ENCODE data around the gene DEPDC5.
"Not testable (repeated sequence)": the region's sequence is repeated elsewhere in the genome, so short reads cannot be mapped to it uniquely, and the experiment has no call there.

Gene DEPDC5
- 13.2 to 19.5 reads per million in 2 experiments for total RNA-seq

DNA sequence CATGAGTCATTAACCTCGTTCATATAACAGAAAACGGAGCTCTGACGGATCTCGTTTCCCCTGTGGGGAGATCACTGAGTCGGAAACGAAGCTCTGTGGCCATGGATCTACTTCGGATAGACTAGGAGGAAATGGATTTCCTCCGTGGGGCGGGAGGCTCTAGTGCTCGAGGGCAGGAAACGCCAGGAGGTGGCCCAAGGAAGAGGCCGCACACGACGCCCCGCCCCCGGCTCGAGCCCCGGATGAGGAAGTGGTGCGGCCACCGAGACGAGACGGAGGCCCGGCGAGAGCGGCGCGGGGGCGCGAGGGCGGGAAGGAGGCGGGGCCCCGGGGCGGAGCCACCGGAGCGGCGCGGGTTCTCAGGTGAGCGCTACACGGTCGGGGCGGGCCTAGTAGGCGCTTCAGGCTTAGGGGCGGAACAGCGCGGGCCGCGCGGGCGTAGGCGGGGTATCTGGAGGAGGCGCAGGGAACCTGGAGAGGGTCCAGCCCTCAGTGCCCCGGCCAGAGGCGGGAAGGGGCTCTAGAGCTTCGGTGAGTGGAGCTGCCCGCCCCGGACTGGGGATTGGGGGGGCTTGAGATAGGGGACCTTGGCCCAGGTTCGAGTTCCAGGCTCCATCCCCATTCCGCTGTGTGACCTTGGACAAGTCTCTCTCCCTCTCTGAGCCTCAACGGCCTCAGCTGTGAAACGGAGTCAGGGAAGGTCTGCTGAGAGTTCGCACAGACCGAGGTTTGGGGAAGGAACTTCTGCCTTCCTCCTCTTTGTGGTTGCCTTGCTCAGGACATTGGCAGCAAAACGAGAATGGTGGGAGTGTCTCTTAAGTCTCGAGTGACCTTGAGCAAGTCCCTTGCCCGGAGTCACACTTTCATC, at the start of gene DEPDC5:
Gene DEPDC5, plus strand, starts transcription at position 386 of the 868 bp plus-strand sequence. CDS start 903 bp downstream, outside the sequence.
- peak; percentile 93 for DNase-seq (ENCODE audit: low read depth)

GRCh38 chr22:31707519-31707918, 46.3 kb upstream of the DEPDC5 start:
- DNase-seq (ENCODE audit: low read depth): no peak

- not testable (repeated sequence) for DNase-seq (ENCODE audit: low read depth)
Measured at GRCh38 chr22:31711226-31711625, 42.6 kb upstream of the DEPDC5 start.

- no peak for DNase-seq (ENCODE audit: low read depth)
Measured at GRCh38 chr22:31715147-31715778, 38.6 kb upstream of the DEPDC5 start.

GRCh38 chr22:31719850-31720471, 33.9 kb upstream of the DEPDC5 start:
- no peak for DNase-seq (ENCODE audit: low read depth)

DNA sequence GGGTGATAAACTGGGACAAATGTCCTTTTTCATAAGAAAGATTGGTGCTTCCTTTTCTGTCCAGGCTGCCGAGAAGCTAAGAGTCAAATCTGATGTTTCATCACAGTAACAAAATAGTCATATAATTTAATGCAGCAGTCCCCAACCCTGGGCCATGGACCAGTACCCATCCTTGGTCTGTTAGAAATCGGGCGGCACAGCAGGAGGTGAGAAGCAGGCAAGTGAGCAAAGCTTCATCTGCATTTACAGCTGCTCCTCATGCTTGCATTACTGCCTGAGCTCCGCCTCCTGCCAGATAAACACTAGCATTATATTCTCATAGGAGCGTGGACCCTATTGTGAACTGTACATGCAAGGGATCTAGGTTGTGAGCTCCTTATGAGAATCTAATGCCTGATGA, 30.1 kb upstream of the DEPDC5 start:
- no peak for DNase-seq (ENCODE audit: low read depth)

DNA sequence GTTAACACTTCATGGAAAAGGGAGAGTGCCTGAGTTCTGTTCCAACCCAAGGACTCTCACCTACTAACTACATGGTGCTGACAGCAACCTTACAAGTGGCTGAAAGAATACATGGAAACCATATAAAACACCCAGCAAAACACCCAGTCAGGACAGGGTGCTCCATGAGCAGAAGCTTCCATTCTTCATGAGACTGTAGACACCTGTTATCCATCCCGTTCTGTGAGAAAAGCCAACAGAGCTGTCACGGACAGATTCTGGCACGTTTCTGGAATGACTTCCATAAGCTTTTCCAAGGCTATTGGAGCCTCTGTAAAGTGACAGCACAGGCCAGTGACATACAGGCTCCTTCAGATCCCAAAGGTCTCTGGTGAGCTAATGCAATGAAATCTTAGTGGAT, 27.1 kb upstream of the DEPDC5 start:
- DNase-seq (ENCODE audit: low read depth): no peak

DNA sequence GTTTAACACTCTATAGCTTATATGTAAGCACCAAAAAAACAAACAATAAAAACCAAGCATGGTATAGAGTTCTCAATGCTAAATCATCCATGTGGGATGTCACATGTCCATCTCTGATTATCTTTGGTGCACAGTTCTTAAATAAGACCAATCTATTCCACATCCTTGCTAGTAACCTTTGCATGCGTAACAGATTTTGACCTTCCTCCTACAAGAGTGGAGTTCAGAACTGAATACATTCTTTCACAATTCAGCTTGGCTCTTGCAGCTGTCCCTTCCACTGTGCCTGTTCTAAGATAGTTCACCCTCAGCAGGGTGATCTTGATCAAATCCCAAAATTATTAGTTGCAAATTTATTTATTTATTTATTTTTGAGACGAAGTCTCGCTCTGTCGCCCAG, 25.0 kb upstream of the DEPDC5 start:
- no peak for DNase-seq (ENCODE audit: low read depth)

- DNase-seq (ENCODE audit: low read depth): no peak
Measured at GRCh38 chr22:31730344-31730711, 23.5 kb upstream of the DEPDC5 start.

GRCh38 chr22:31732089-31732829, 21.6 kb upstream of the DEPDC5 start:
- DNase-seq (ENCODE audit: low read depth): no peak

GRCh38 chr22:31733580-31734079, 20.2 kb upstream of the DEPDC5 start:
- no peak for DNase-seq (ENCODE audit: low read depth)

GRCh38 chr22:31734512-31734911, 19.3 kb upstream of the DEPDC5 start:
- no peak for DNase-seq (ENCODE audit: low read depth)

- no peak for DNase-seq (ENCODE audit: low read depth)
Measured at GRCh38 chr22:31736458-31736857, 17.4 kb upstream of the DEPDC5 start.

DNA sequence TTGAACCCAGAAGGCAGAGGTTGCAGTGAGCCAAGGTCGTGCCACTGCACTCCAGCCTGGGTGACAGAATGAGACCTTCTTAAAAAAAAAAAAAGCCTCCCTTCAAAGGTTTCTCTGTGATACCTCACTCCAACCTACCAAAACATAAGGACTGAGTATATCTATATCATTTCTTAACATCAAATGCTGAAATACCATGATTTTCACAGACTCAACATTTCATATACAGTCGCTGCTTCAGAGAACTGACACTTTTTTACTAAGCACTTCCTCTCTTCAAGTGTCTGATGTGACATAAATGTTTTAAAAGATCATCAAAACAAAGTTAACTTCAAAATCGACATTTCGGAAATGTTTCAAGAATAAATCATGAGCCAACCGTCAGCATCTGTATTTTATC, 15.9 kb upstream of the DEPDC5 start:
- no peak for DNase-seq (ENCODE audit: low read depth)

GRCh38 chr22:31738566-31738965, 15.3 kb upstream of the DEPDC5 start:
- DNase-seq (ENCODE audit: low read depth): no peak

DNA sequence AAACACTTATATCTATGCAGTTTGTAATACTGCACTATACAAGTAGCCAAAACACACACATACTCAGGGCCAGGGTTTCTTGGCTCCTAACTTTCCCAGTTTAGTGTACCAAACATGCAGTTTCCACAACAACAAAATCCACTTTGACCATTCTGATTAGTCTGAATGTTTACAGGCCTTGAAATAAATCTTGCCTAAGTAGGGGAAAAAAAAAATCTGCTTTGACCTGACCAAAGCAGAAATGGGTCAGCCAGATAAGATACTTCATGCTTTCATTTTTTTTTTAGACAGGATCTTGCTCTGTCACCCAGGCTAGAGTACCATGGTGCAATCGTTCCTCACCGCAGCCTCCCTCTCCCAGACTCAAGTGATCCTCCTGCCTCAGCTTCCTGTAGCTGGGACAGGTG, 14.0 kb upstream of the DEPDC5 start:
- no peak for DNase-seq (ENCODE audit: low read depth)

DNA sequence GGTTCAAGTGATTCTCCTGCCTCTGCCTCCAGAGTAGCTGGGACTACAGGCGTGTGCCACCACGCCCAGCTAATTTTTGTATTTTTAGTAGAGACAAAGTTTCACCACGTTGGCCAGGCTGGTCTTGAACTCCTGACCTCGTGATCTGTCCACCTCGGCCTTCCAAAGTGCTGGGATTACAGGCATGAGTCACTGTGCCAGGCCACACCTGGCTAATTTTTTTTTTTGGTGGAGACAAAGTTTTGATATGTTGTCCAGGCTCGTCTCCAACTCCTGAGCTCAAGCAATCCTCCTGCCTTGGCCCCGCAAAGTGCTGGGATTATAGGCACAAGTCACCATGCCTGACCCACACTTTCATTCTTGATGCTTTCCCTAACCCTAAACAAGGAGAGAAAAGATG, 13.5 kb upstream of the DEPDC5 start:
- DNase-seq (ENCODE audit: low read depth): not testable (repeated sequence)

DNA sequence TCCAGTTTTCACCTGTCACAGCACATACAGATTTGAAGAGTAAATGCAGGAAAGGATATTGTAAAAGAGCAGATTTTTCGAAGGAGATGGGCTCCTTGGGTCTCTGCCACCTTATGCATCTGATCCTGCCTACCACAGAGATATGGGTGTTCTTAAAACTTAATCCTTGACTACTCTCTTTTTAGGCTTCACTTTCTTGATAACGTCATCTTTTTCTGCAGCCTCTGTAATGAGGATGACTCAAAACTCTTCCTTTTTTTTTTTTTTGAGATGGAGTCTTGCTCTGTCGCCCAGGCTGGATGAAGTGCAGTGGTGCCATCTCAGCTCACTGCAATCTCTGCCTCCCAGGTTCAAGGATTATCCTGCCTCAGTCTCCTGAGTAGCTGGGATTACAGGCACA, 11.7 kb upstream of the DEPDC5 start:
- no peak for DNase-seq (ENCODE audit: low read depth)

- no peak for DNase-seq (ENCODE audit: low read depth)
Measured at GRCh38 chr22:31742682-31743081, 11.1 kb upstream of the DEPDC5 start.

- DNase-seq (ENCODE audit: low read depth): no peak
Measured at GRCh38 chr22:31743871-31744270, 9.9 kb upstream of the DEPDC5 start.

- no peak for DNase-seq (ENCODE audit: low read depth)
Measured at GRCh38 chr22:31747441-31747840, 6.4 kb upstream of the DEPDC5 start.

GRCh38 chr22:31748490-31748889, 5.3 kb upstream of the DEPDC5 start:
- no peak for DNase-seq (ENCODE audit: low read depth)

All from T follicular helper cell (primary cell).